ENCODE data around the gene SERP2. TPM values are rescaled to one million over a fixed set of nuclear protein-coding genes. Genes with fewer than 3 reads are reported as not detected.
A peak's percentile ranks its signal among the peaks of the same experiment; 100 is the strongest.

The SERP2 gene
- total and polyA plus RNA-seq, 10 of the 15 experiments (the other 5 are each of a cell fraction or from before 2014, with no cell fraction given) = not detected

DNA sequence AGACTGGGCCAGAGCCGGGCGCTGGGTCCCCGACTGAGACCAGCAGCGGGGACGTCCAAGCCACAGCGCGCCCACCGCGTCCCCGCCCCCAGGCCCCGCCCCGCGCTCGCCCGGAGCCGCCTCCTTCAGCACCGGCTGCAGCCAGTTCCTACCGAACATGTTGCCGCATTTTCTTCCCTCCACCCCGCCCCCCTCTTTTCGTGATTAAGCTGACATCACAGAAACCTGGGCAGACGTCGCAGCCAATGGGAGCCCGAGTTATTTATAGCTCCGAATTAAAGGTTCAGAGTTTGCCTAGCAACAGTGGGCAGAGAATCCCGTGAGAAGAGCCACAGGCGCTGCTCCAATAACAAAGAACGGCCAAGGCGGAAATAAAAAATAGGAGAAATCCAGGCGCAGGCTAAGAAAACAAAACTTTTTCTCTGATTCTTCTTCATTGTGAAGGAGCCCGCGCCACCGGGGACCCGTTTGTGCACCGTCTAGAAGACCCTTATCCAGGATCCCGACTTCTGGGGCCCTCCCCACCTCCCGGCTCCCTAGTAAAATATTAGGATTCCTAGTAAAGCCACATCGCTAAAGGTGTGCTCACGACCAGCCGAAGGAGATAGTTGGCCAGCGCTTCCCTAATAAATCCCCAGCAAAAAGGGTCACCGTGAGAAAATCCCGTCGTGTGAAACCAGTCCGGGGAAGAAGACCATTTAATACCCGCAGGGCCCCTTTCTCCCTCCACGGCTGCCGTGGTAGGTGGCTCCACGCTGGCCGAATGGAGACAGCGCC is 61.7 kb downstream of the SERP2 start (continued):
- TF ChIP-seq BHLHE40 (IDR thresholded peaks at IDR 0.05; ENCODE audit: borderline replicate concordance in 1 of 2, low read depth in 2 of 2, low read length in 1 of 2) = peak in 1 of 2 experiments; percentile 20; a peak in 1 of 4 replicates
- TF ChIP-seq, protein P1, sequence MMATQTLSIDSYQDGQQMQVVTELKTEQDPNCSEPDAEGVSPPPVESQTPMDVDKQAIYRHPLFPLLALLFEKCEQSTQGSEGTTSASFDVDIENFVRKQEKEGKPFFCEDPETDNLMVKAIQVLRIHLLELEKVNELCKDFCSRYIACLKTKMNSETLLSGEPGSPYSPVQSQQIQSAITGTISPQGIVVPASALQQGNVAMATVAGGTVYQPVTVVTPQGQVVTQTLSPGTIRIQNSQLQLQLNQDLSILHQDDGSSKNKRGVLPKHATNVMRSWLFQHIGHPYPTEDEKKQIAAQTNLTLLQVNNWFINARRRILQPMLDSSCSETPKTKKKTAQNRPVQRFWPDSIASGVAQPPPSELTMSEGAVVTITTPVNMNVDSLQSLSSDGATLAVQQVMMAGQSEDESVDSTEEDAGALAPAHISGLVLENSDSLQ (IDR thresholded peaks at IDR 0.05) = no peak
- no peak for TF ChIP-seq TAF1 (IDR thresholded peaks at IDR 0.05; ENCODE audit: borderline replicate concordance, low read depth, low read length)
- no peak for TF ChIP-seq YBX1 (IDR thresholded peaks at IDR 0.05)
- 0 out of 2 replicates have a peak, but pooled peaks have one; percentile 10 for TF ChIP-seq TCF12 (IDR thresholded peaks at IDR 0.05; ENCODE audit: low read depth, low read length)
- 0 out of 2 replicates have a peak, but pooled peaks have one; percentile 30 for TF ChIP-seq NFYB (IDR thresholded peaks at IDR 0.05; ENCODE audit: insufficient read depth, low read depth, low read length)
- TF ChIP-seq POLR2A (IDR thresholded peaks at IDR 0.05; ENCODE audit: low read depth, low read length) = no peak; the same call in 1 of the 2 replicates
- peak; percentile 90 for TF ChIP-seq MEF2A (IDR thresholded peaks at IDR 0.05; ENCODE audit: insufficient read depth, low read depth, low read length)
- no peak for TF ChIP-seq RB1 (IDR thresholded peaks at IDR 0.05; ENCODE audit: borderline replicate concordance)
- TF ChIP-seq, protein P2, sequence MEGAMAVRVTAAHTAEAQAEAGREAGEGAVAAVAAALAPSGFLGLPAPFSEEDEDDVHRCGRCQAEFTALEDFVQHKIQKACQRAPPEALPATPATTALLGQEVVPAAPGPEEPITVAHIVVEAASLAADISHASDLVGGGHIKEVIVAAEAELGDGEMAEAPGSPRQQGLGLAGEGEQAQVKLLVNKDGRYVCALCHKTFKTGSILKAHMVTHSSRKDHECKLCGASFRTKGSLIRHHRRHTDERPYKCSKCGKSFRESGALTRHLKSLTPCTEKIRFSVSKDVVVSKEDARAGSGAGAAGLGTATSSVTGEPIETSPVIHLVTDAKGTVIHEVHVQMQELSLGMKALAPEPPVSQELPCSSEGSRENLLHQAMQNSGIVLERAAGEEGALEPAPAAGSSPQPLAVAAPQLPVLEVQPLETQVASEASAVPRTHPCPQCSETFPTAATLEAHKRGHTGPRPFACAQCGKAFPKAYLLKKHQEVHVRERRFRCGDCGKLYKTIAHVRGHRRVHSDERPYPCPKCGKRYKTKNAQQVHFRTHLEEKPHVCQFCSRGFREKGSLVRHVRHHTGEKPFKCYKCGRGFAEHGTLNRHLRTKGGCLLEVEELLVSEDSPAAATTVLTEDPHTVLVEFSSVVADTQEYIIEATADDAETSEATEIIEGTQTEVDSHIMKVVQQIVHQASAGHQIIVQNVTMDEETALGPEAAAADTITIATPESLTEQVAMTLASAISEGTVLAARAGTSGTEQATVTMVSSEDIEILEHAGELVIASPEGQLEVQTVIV (IDR thresholded peaks at IDR 0.05; ENCODE audit: borderline replicate concordance, partially characterized antibody) = no peak
- peak; percentile 90 for TF ChIP-seq RFX5 (IDR thresholded peaks at IDR 0.05; ENCODE audit: low read depth, low read length)
- TF ChIP-seq NFYA (IDR thresholded peaks at IDR 0.05; ENCODE audit: borderline replicate concordance, low read depth, low read length) = no peak

Data from GM12878 (cell line).